ENCODE data around the gene DNMBP.

GRCh38 chr10:99914236-99914635 is 95.5 kb downstream of the DNMBP start:
- TF ChIP-seq, protein P1, sequence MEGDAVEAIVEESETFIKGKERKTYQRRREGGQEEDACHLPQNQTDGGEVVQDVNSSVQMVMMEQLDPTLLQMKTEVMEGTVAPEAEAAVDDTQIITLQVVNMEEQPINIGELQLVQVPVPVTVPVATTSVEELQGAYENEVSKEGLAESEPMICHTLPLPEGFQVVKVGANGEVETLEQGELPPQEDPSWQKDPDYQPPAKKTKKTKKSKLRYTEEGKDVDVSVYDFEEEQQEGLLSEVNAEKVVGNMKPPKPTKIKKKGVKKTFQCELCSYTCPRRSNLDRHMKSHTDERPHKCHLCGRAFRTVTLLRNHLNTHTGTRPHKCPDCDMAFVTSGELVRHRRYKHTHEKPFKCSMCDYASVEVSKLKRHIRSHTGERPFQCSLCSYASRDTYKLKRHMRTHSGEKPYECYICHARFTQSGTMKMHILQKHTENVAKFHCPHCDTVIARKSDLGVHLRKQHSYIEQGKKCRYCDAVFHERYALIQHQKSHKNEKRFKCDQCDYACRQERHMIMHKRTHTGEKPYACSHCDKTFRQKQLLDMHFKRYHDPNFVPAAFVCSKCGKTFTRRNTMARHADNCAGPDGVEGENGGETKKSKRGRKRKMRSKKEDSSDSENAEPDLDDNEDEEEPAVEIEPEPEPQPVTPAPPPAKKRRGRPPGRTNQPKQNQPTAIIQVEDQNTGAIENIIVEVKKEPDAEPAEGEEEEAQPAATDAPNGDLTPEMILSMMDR (IDR thresholded peaks at IDR 0.05), result no peak
- TF ChIP-seq POLR2AphosphoS5 (IDR thresholded peaks at IDR 0.05) (no peak), POLR2A (IDR thresholded peaks at IDR 0.05) (no peak)
